ENCODE measurements around the gene WASF2.

DNA sequence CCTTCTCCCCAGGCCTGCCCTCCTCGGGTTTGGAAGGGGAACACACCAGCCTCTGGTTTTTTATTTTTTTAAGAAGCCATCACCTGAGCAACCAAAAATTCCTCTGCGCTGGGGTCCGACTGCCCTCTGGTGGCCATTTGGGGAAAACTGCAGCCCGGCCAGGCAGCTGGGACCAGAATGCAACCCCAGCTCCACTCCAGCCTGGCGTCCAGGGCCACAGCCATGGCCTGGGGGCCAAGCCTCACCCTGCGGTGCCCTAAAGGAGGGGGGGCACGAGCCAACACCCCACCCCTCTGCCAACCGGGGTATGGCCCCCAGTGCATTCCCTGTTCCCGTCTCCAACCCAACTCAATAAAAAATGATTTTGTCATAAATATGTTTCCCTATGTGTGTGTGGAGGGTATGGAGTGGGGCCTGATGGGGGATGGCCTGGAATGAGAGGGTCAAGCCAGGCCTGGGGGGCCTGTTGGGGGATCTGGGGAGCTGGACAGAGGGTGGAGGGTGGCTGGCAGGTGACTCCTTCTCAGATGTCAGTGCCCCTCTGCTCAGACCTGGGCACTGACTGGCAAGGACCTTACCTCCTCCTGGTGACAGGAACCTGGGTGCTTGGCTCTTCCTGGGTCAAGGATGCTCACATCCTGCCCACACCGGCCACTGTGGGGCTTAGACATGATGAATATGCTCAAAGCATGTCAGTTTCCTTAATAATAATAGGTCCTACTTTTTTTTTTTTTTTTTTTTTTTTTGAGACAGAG is 94.3 kb downstream of the WASF2 start:
- TF ChIP-seq, protein P1, sequence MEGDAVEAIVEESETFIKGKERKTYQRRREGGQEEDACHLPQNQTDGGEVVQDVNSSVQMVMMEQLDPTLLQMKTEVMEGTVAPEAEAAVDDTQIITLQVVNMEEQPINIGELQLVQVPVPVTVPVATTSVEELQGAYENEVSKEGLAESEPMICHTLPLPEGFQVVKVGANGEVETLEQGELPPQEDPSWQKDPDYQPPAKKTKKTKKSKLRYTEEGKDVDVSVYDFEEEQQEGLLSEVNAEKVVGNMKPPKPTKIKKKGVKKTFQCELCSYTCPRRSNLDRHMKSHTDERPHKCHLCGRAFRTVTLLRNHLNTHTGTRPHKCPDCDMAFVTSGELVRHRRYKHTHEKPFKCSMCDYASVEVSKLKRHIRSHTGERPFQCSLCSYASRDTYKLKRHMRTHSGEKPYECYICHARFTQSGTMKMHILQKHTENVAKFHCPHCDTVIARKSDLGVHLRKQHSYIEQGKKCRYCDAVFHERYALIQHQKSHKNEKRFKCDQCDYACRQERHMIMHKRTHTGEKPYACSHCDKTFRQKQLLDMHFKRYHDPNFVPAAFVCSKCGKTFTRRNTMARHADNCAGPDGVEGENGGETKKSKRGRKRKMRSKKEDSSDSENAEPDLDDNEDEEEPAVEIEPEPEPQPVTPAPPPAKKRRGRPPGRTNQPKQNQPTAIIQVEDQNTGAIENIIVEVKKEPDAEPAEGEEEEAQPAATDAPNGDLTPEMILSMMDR (IDR thresholded peaks at IDR 0.05): peak; percentile 96
- TF ChIP-seq EZH2 (IDR thresholded peaks at IDR 0.05) (no peak), EZH2phosphoT487 (IDR thresholded peaks at IDR 0.05) (no peak)

All from neural progenitor cell (in vitro differentiated cells).